Neural cell (in vitro differentiated cells): ENCODE results near the gene CORO2A. TPM values are rescaled to one million over a fixed set of nuclear protein-coding genes. Genes with fewer than 3 reads are reported as not detected.

ENCODE experiments used
- H2AFZ ChIP-seq: fragments of 200-600, 300-800 bp; sonication (generic), shearing (Covaris generic); 2 replicates; pipeline ENCODE4 v1.6.0; 2014; ENCODE audit warnings: low read depth, mild to moderate bottlenecking, antibody characterized with exemption, low read length, moderate library complexity
- H3F3A ChIP-seq: fragments of 200-600 bp; shearing (Covaris generic); 2 replicates; pipeline ENCODE4 v1.6.1; 2016; ENCODE audit warnings: mild to moderate bottlenecking, moderate library complexity, mixed read lengths, antibody characterized with exemption, low read length; ENCODE audit not compliant: insufficient read depth, poor library complexity, severe bottlenecking
- H3K27ac ChIP-seq: fragments of 200-600, 300-800 bp; sonication (generic), shearing (Covaris generic); 2 replicates; pipeline ENCODE4 v1.5.1; 2014; ENCODE audit warnings: mild to moderate bottlenecking, low read length, moderate library complexity
- H3K27me3 ChIP-seq: fragments of 300-800, 200-600 bp; sonication (generic), shearing (Covaris generic); 2 replicates; pipeline ENCODE4 v1.6.0; 2014; ENCODE audit warnings: mild to moderate bottlenecking, low read depth, low read length, moderate library complexity; ENCODE audit not compliant: insufficient read depth
- H3K36me3 ChIP-seq: fragments of 300-800, 200-600 bp; sonication (generic), shearing (Covaris generic); 2 replicates; pipeline ENCODE4 v1.5.1; 2014; ENCODE audit warnings: mild to moderate bottlenecking, antibody characterized with exemption, low read length, moderate library complexity; ENCODE audit not compliant: insufficient read depth
- H3K4me2 ChIP-seq: fragments of 300-800, 200-600 bp; sonication (generic), shearing (Covaris generic); 2 replicates; pipeline ENCODE4 v1.6.0; 2014; ENCODE audit warnings: mild to moderate bottlenecking, low read length
- H3K4me3 ChIP-seq: fragments of 300-800, 200-600 bp; sonication (generic), shearing (Covaris generic); 2 replicates; pipeline ENCODE4 v1.5.1; 2014; ENCODE audit warnings: mild to moderate bottlenecking, low read length, moderate library complexity
- H3K79me2 ChIP-seq: fragments of 200-600 bp; shearing (Covaris generic); replicated peaks from 2 replicates; pipeline ENCODE4 v1.6.0; 2014; ENCODE audit warnings: mild to moderate bottlenecking, low read length, moderate library complexity; ENCODE audit not compliant: insufficient read depth
- H3K9ac ChIP-seq: fragments of 300-800, 200-600 bp; sonication (generic), shearing (Covaris generic); 2 replicates; pipeline ENCODE4 v1.6.1; 2016; ENCODE audit warnings: mild to moderate bottlenecking, low read length, mixed read lengths
- H3K9me2 ChIP-seq: fragments of 200-600 bp; shearing (Covaris generic); 2 replicates; pipeline ENCODE4 v1.6.1; 2016; ENCODE audit warnings: mild to moderate bottlenecking, low read length, mixed read lengths; ENCODE audit not compliant: insufficient read depth
- H3K9me3 ChIP-seq: fragments of 200-600, 300-800 bp; sonication (generic), shearing (Covaris generic); 2 replicates; pipeline ENCODE4 v1.6.1; 2016; ENCODE audit warnings: mild to moderate bottlenecking, mixed run types, low read length, moderate library complexity, mixed read lengths
- H4K20me1 ChIP-seq: fragments of 200-600 bp; shearing (Covaris generic); 2 replicates; pipeline ENCODE4 v1.6.1; 2016; ENCODE audit warnings: mild to moderate bottlenecking, mixed run types; ENCODE audit not compliant: insufficient read depth
- EP300 ChIP-seq: fragments of 450-650 bp; conservative IDR thresholded peaks from 2 replicates; pipeline ENCODE4 v1.6.1; 2014; ENCODE audit warnings: antibody characterized with exemption, mild to moderate bottlenecking, moderate library complexity; ENCODE audit not compliant: poor library complexity, severe bottlenecking
- EZH2 ChIP-seq: fragments of 200-600, 300-800 bp; shearing (Covaris generic), sonication (generic); IDR thresholded peaks from 2 replicates; pipeline ENCODE4 v1.6.1; 2014; ENCODE audit warnings: antibody characterized with exemption, low read length, borderline replicate concordance, mild to moderate bottlenecking; ENCODE audit not compliant: insufficient read depth, poor library complexity, severe bottlenecking
- MXI1 ChIP-seq: fragments of 450-650 bp; conservative IDR thresholded peaks from 2 replicates; pipeline ENCODE4 v1.6.1; 2014; ENCODE audit warnings: antibody characterized with exemption, mild to moderate bottlenecking; ENCODE audit not compliant: poor library complexity, severe bottlenecking
- SMC3 ChIP-seq: fragments of 450-650 bp; conservative IDR thresholded peaks from 2 replicates; pipeline ENCODE4 v1.6.1; 2014; ENCODE audit warnings: antibody characterized with exemption, mild to moderate bottlenecking, moderate library complexity; ENCODE audit not compliant: poor library complexity
- TAF1 ChIP-seq: IDR thresholded peaks from 2 replicates; pipeline ENCODE4 v1.6.1; 2012; ENCODE audit warnings: low read depth
- polyA plus RNA-seq: library from polyadenylated mRNA; depleted of rRNA; stranded (reverse); fragments of >200 nt; gene quantifications from 2 replicates; pipeline ENCODE4 v1.2.3, GENCODE V29; 2014
- TF ChIP-seq, protein P1 (sequence below): fragments of 450-650 bp; IDR thresholded peaks from 2 replicates; pipeline ENCODE4 v1.5.1; 2014; ENCODE audit warnings: antibody characterized with exemption, mild to moderate bottlenecking, moderate library complexity; ENCODE audit not compliant: poor library complexity, severe bottlenecking
- TF ChIP-seq, protein P2 (sequence below): IDR thresholded peaks from 2 replicates; pipeline ENCODE4 v1.6.1; 2012; ENCODE audit warnings: borderline replicate concordance

CORO2A gene
- polyA plus RNA-seq, 1 donor from 2014 or later: 1.9 TPM

DNA sequence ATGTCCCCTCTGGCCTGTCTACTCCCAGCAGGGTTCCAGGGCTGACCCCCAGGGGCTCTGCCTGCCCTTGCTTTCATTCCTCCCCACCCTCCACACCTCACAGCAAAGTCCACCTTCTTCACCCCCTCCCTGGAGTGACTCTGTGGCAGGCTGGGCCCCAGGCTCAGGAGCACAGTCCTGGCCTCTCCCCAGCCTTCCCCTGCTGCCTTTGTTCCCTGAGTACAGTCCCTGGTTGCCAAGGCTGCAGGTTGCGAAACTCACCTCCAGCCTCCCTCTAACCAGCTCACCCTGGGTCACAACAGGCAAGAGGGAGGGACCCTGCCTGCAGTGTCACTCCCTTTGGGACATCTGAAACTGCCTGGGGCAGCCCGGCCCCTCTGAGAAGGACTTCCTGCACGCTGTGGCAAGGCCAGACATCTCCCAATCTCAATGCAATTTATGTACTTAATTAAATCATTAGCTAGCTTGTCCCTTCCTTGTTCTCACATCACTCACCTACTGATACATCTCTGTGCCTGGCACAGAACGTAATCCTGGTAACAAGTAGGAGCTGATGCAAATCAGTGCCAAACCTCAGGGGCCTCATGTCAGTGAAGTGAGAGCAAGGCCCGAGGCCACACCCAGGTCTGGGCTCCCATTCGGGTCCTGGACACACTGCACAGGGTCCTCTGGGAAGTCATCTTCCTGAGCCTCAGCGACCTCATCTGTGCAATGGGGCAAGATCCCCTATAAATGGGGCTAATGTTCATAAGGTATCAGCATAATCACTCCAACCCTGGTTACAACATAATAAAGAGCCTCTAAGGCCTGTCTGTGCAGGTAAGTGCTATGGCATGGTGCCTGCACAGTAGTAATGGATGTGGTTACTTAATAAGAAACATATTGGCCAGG is 46.1 kb downstream of the CORO2A start:
- Histone ChIP-seq H2AFZ (no peak overlapping the region), H3K27ac (no peak overlapping the region)

DNA sequence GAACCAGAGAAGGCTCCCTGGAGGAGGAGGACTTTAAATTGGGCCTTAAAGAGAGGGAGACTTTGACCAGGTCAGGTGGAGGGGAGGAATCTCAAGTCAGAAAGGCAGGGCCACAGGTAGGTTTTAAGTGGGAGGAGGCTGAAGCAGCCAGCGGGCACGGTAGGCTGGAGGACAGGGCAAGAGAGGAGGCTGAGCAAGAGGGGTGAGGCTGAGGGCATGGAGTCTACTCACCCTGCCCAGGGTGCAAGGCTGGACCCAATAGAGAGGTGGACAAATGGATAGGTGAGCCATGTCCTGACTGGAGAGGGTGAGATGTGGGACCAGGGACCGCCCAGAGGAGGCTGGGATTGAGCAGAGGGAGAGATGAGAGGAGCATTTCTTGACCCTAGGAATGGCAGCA is 47.8 kb downstream of the CORO2A start:
- H3K27me3 ChIP-seq: no peaks in the 10 kb centered on the region

More for the DNA sequence above, 46.1 kb downstream of the CORO2A start:
- Histone ChIP-seq H3K4me3 (no peak overlapping the region), H3K9me2 (no peaks in the 10 kb centered on the region), H3K36me3 (no peaks in the 10 kb centered on the region), H3K79me2 (no peaks in the 10 kb centered on the region), H4K20me1 (no peaks in the 10 kb centered on the region), H3K9ac (no peak overlapping the region), H3K9me3 (no peaks in the 10 kb centered on the region), H3F3A (no peaks in the 10 kb centered on the region), H3K4me2 (no peak overlapping the region), H3K27me3 (no peaks in the 10 kb centered on the region)
- TF ChIP-seq MXI1 (no peak), SMC3 (no peak), EP300 (no peak), TAF1 (no peak)
- TF ChIP-seq, protein P1, sequence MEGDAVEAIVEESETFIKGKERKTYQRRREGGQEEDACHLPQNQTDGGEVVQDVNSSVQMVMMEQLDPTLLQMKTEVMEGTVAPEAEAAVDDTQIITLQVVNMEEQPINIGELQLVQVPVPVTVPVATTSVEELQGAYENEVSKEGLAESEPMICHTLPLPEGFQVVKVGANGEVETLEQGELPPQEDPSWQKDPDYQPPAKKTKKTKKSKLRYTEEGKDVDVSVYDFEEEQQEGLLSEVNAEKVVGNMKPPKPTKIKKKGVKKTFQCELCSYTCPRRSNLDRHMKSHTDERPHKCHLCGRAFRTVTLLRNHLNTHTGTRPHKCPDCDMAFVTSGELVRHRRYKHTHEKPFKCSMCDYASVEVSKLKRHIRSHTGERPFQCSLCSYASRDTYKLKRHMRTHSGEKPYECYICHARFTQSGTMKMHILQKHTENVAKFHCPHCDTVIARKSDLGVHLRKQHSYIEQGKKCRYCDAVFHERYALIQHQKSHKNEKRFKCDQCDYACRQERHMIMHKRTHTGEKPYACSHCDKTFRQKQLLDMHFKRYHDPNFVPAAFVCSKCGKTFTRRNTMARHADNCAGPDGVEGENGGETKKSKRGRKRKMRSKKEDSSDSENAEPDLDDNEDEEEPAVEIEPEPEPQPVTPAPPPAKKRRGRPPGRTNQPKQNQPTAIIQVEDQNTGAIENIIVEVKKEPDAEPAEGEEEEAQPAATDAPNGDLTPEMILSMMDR: no peak
- TF ChIP-seq, protein P2, sequence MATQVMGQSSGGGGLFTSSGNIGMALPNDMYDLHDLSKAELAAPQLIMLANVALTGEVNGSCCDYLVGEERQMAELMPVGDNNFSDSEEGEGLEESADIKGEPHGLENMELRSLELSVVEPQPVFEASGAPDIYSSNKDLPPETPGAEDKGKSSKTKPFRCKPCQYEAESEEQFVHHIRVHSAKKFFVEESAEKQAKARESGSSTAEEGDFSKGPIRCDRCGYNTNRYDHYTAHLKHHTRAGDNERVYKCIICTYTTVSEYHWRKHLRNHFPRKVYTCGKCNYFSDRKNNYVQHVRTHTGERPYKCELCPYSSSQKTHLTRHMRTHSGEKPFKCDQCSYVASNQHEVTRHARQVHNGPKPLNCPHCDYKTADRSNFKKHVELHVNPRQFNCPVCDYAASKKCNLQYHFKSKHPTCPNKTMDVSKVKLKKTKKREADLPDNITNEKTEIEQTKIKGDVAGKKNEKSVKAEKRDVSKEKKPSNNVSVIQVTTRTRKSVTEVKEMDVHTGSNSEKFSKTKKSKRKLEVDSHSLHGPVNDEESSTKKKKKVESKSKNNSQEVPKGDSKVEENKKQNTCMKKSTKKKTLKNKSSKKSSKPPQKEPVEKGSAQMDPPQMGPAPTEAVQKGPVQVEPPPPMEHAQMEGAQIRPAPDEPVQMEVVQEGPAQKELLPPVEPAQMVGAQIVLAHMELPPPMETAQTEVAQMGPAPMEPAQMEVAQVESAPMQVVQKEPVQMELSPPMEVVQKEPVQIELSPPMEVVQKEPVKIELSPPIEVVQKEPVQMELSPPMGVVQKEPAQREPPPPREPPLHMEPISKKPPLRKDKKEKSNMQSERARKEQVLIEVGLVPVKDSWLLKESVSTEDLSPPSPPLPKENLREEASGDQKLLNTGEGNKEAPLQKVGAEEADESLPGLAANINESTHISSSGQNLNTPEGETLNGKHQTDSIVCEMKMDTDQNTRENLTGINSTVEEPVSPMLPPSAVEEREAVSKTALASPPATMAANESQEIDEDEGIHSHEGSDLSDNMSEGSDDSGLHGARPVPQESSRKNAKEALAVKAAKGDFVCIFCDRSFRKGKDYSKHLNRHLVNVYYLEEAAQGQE: no peak

More for the DNA sequence above, 47.8 kb downstream of the CORO2A start:
- Histone ChIP-seq H3K36me3 (no peaks in the 10 kb centered on the region), H2AFZ (no peak overlapping the region), H3K9me2 (no peaks in the 10 kb centered on the region), H3K4me2 (no peak overlapping the region), H3K9ac (no peak overlapping the region), H3K4me3 (no peak overlapping the region), H3K79me2 (no peaks in the 10 kb centered on the region), H3K27ac (no peak overlapping the region), H3K9me3 (no peaks in the 10 kb centered on the region), H3F3A (no peaks in the 10 kb centered on the region), H4K20me1 (no peaks in the 10 kb centered on the region)
- TF ChIP-seq, protein P2: no peak
- TF ChIP-seq EP300 (no peak), MXI1 (no peak), EZH2 (no peak)
